Measurements from ENCODE around the gene DAD1.

The DAD1 gene

DNA sequence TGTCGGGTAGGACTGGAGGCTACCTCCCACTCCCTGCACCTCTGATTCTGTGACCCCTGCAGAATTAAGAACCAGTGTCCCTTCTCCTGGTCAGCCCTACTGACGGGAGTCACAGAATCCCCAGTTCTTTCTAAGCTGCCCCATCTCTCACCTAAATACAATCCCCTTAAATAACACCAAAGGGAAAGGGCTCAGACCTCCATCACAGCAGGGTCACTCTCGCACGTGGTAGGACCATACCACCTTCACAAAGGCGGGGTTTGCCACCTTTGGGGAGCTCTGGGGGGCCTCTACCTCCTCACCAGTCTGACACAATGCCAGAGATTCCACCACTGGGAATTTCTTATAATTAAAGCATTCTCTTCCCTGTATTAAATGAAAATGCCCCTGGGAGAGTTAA lies 35.6 kb downstream of the DAD1 start:
- no peak for TF ChIP-seq EZH2 (IDR thresholded peaks at IDR 0.05; ENCODE audit: borderline replicate concordance, low read length)
- no peak for TF ChIP-seq CTCF (IDR thresholded peaks at IDR 0.05; ENCODE audit: low read length)
- H3K79me2 ChIP-seq (ENCODE audit: insufficient read depth, low read length) = no peaks in the 10 kb centered on the region
- H3K27ac ChIP-seq (ENCODE audit: low read depth, low read length, poor library complexity, severe bottlenecking) = peak overlapping the region; percentile 69
- H3K4me3 ChIP-seq (ENCODE audit: low read depth, low read length, poor library complexity, severe bottlenecking) = no peak overlapping the region
- H3K9me2 ChIP-seq (ENCODE audit: low read depth, low read length) = no peaks in the 10 kb centered on the region
- H3K27me3 ChIP-seq (ENCODE audit: insufficient read depth, low read length) = no peaks in the 10 kb centered on the region
- H3K9me3 ChIP-seq (ENCODE audit: low read length) = no peaks in the 10 kb centered on the region
- H3K4me2 ChIP-seq (ENCODE audit: low read length) = no peak overlapping the region
- no peaks in the 10 kb centered on the region for H4K20me1 ChIP-seq (ENCODE audit: insufficient read depth, low read length)
- H2AFZ ChIP-seq (ENCODE audit: low read length) = no peak overlapping the region
- H3K36me3 ChIP-seq (ENCODE audit: insufficient read depth, low read length) = peaks cover 41% of the 10 kb centered on the region; the same call in 1 of the 2 replicates
- H3K4me1 ChIP-seq (ENCODE audit: insufficient read depth, low read length, severe bottlenecking) = peaks cover 77% of the 10 kb centered on the region
- no peaks in the 10 kb centered on the region for H3F3A ChIP-seq (ENCODE audit: insufficient read depth, low read length)
- H3K9ac ChIP-seq (ENCODE audit: low read length) = 0 out of 2 replicates have a peak overlapping the region, but pooled peaks have one; percentile 9

DNA sequence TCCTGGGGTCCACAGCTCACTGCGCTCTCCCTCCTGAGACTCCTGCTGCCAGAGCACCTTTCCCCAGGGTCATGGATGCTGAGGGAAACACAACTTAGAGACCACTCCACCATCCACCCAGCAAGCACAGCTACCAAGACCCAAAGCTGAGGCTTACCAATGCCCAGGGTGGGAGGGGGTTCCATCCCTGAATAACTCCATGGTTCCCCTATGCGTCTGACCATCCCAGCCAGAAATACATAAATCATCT lies 36.3 kb downstream of the DAD1 start:
- Histone ChIP-seq H3K9me3 (ENCODE audit: low read length) (no peaks in the 10 kb centered on the region), H3K27me3 (ENCODE audit: insufficient read depth, low read length) (no peaks in the 10 kb centered on the region), H4K20me1 (ENCODE audit: insufficient read depth, low read length) (no peaks in the 10 kb centered on the region), H3K79me2 (ENCODE audit: insufficient read depth, low read length) (no peaks in the 10 kb centered on the region), H3K4me3 (ENCODE audit: low read depth, low read length, poor library complexity, severe bottlenecking) (no peak overlapping the region), H3K36me3 (ENCODE audit: insufficient read depth, low read length) (peaks cover 46% of the 10 kb centered on the region), H3F3A (ENCODE audit: insufficient read depth, low read length) (no peaks in the 10 kb centered on the region), H2AFZ (ENCODE audit: low read length) (no peak overlapping the region), H3K27ac (ENCODE audit: low read depth, low read length, poor library complexity, severe bottlenecking) (peak overlapping the region; percentile 69), H3K9ac (ENCODE audit: low read length) (no peak overlapping the region), H3K4me1 (ENCODE audit: insufficient read depth, low read length, severe bottlenecking) (peaks cover 70% of the 10 kb centered on the region), H3K4me2 (ENCODE audit: low read length) (no peak overlapping the region), H3K9me2 (ENCODE audit: low read depth, low read length) (no peaks in the 10 kb centered on the region)
- TF ChIP-seq CTCF (IDR thresholded peaks at IDR 0.05; ENCODE audit: low read length) (no peak), EZH2 (IDR thresholded peaks at IDR 0.05; ENCODE audit: borderline replicate concordance, low read length) (no peak)

- Histone ChIP-seq H3K9me3 (ENCODE audit: low read length) (no peaks in the 10 kb centered on the region), H3K79me2 (ENCODE audit: insufficient read depth, low read length) (no peaks in the 10 kb centered on the region), H3K4me2 (ENCODE audit: low read length) (no peak overlapping the region), H3K27me3 (ENCODE audit: insufficient read depth, low read length) (no peaks in the 10 kb centered on the region), H2AFZ (ENCODE audit: low read length) (no peak overlapping the region), H3K27ac (ENCODE audit: low read depth, low read length, poor library complexity, severe bottlenecking) (peak overlapping the region; percentile 69), H3K4me1 (ENCODE audit: insufficient read depth, low read length, severe bottlenecking) (peaks cover 65% of the 10 kb centered on the region), H3K9me2 (ENCODE audit: low read depth, low read length) (no peaks in the 10 kb centered on the region), H3K36me3 (ENCODE audit: insufficient read depth, low read length) (peaks cover 52% of the 10 kb centered on the region), H3K9ac (ENCODE audit: low read length) (peak overlapping the region; percentile 25; the same call in 1 of the 2 replicates), H4K20me1 (ENCODE audit: insufficient read depth, low read length) (no peaks in the 10 kb centered on the region), H3F3A (ENCODE audit: insufficient read depth, low read length) (no peaks in the 10 kb centered on the region), H3K4me3 (ENCODE audit: low read depth, low read length, poor library complexity, severe bottlenecking) (no peak overlapping the region)
- TF ChIP-seq EZH2 (IDR thresholded peaks at IDR 0.05; ENCODE audit: borderline replicate concordance, low read length) = no peak
- TF ChIP-seq CTCF (IDR thresholded peaks at IDR 0.05; ENCODE audit: low read length) = no peak
Observed at GRCh38 chr14:22552001-22552826, 36.8 kb downstream of the DAD1 start.

Measured in OCI-LY1 (cell line).